ENCODE data around the gene TTC28. TPM values are rescaled to one million over a fixed set of nuclear protein-coding genes. Genes with fewer than 3 reads are reported as not detected.

The TTC28 gene
- total and polyA plus RNA-seq, 10 of the 15 experiments (the other 5 are each of a cell fraction or from before 2014, with no cell fraction given) = 0.15 to 8.4 (median 1.4) TPM

GRCh38 chr22:28542980-28543621 is 136.5 kb downstream of the TTC28 start (continued):
- TF ChIP-seq, protein P1, sequence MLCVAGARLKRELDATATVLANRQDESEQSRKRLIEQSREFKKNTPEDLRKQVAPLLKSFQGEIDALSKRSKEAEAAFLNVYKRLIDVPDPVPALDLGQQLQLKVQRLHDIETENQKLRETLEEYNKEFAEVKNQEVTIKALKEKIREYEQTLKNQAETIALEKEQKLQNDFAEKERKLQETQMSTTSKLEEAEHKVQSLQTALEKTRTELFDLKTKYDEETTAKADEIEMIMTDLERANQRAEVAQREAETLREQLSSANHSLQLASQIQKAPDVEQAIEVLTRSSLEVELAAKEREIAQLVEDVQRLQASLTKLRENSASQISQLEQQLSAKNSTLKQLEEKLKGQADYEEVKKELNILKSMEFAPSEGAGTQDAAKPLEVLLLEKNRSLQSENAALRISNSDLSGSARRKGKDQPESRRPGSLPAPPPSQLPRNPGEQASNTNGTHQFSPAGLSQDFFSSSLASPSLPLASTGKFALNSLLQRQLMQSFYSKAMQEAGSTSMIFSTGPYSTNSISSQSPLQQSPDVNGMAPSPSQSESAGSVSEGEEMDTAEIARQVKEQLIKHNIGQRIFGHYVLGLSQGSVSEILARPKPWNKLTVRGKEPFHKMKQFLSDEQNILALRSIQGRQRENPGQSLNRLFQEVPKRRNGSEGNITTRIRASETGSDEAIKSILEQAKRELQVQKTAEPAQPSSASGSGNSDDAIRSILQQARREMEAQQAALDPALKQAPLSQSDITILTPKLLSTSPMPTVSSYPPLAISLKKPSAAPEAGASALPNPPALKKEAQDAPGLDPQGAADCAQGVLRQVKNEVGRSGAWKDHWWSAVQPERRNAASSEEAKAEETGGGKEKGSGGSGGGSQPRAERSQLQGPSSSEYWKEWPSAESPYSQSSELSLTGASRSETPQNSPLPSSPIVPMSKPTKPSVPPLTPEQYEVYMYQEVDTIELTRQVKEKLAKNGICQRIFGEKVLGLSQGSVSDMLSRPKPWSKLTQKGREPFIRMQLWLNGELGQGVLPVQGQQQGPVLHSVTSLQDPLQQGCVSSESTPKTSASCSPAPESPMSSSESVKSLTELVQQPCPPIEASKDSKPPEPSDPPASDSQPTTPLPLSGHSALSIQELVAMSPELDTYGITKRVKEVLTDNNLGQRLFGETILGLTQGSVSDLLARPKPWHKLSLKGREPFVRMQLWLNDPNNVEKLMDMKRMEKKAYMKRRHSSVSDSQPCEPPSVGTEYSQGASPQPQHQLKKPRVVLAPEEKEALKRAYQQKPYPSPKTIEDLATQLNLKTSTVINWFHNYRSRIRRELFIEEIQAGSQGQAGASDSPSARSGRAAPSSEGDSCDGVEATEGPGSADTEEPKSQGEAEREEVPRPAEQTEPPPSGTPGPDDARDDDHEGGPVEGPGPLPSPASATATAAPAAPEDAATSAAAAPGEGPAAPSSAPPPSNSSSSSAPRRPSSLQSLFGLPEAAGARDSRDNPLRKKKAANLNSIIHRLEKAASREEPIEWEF (IDR thresholded peaks at IDR 0.05; ENCODE audit: insufficient replicate concordance, low read depth, low read length) = no peak
- TF ChIP-seq ZNF384 (IDR thresholded peaks at IDR 0.05; ENCODE audit: borderline replicate concordance, low read depth, low read length) (no peak), SREBF1 (IDR thresholded peaks at IDR 0.05; ENCODE audit: low read length) (no peak), MTA3 (IDR thresholded peaks at IDR 0.05; ENCODE audit: borderline replicate concordance, low read length) (no peak), JUND (IDR thresholded peaks at IDR 0.05; ENCODE audit: low read depth, low read length) (no peak), CEBPB (IDR thresholded peaks at IDR 0.05; ENCODE audit: borderline replicate concordance in 1 of 2, low read depth in 2 of 2, low read length in 2 of 2) (no peak), MEF2B (IDR thresholded peaks at IDR 0.05; ENCODE audit: partially characterized antibody, poor library complexity, severe bottlenecking) (no peak)
- TF ChIP-seq, protein P2, sequence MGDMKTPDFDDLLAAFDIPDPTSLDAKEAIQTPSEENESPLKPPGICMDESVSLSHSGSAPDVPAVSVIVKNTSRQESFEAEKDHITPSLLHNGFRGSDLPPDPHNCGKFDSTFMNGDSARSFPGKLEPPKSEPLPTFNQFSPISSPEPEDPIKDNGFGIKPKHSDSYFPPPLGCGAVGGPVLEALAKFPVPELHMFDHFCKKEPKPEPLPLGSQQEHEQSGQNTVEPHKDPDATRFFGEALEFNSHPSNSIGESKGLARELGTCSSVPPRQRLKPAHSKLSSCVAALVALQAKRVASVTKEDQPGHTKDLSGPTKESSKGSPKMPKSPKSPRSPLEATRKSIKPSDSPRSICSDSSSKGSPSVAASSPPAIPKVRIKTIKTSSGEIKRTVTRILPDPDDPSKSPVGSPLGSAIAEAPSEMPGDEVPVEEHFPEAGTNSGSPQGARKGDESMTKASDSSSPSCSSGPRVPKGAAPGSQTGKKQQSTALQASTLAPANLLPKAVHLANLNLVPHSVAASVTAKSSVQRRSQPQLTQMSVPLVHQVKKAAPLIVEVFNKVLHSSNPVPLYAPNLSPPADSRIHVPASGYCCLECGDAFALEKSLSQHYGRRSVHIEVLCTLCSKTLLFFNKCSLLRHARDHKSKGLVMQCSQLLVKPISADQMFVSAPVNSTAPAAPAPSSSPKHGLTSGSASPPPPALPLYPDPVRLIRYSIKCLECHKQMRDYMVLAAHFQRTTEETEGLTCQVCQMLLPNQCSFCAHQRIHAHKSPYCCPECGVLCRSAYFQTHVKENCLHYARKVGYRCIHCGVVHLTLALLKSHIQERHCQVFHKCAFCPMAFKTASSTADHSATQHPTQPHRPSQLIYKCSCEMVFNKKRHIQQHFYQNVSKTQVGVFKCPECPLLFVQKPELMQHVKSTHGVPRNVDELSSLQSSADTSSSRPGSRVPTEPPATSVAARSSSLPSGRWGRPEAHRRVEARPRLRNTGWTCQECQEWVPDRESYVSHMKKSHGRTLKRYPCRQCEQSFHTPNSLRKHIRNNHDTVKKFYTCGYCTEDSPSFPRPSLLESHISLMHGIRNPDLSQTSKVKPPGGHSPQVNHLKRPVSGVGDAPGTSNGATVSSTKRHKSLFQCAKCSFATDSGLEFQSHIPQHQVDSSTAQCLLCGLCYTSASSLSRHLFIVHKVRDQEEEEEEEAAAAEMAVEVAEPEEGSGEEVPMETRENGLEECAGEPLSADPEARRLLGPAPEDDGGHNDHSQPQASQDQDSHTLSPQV (IDR thresholded peaks at IDR 0.05) = no peak

Measured in GM12878 (cell line).